GM21723 (cell line): ENCODE results near the gene SBF2.

Experiments used
- ATAC-seq: cut with Tn5 transposase; IDR thresholded peaks from one replicate; pipeline ENCODE4 v1.9.1; 2021; ENCODE audit warnings: mild to moderate bottlenecking, moderate library complexity; ENCODE audit not compliant: unreplicated experiment

SBF2 gene

DNA sequence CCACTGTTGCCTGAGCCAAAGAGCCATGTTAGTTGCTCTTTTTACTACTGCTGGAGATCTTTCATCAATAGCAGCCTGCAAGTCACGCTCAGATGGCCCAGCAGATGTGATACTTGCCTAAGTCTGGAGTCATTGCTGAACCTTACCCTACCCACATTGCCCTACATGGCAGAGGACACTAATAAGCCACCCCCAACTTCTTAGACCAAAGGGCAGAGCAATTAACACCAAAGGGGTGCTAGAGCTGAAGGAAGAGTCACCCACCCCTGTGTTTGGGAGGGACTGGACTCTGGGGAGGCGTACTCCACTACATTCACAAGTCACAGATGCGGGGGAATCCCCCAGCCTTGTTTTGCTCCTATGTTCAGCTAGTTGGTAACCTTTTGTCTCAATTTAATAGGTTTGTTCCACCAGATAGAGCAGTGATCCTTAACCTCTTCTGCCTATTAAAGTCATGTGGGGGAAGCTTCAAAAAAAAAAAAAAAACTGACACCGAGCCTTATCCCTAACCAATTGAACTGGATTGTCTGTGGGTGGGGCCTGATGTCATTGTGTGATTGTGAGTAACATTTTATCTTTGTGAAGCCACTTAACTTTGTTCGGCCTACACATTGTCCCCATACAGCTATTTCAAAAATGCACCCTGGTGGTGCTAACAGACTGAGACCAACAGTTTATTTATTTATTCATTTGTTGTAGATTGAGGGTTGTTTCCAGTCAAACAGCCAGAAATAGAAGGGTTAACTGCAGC lies 23.9 kb upstream of the SBF2 start:
- ATAC-seq, result peak; percentile 63

DNA sequence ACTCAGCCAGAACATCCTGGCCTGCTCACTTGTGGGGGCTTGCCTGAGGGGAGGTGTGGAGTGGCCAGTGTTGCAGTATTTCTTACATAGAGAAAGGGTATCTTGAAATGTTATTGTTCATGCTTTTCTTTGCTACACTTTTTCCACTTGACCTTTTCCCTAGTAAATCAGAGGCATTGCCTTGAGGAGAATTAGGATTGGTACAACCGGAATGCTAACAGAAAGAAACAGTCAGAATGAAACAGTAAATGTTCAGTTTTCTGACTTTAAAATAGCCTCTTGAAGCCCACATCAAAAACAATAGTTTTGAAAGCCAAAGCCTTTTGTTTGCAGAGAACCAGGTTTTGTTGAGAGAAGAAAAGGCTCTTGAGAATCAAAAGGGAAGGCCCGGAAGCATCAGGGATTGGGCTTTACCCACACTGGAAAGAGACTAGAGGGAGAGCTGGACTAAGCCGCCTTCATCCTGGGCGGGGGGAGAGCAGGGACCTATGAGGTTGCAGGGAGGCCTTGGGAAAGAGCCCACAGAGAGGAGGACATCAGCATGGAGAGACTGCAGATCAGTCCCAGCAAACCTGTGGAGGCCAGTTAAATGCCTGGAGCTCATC lies 23.2 kb upstream of the SBF2 start:
- ATAC-seq, result peak; percentile 32

DNA sequence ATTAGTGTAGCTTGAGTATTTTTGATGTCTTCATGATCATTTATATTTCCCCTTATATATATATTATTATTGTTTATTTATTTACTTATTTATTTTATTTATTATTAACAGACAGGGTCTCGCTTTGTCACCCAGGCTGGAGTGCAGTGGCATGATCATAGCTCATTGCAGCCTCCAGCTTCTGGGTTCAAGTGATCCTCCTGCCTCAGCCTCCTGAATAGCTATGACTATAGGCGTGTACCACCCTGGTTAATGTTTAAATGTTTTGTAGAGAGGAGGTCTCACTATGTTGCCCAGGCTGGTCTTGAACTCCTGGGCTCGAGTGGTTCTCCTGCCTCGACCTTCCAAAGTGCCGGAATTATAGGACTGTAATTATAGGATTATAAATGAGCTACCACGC lies 21.1 kb upstream of the SBF2 start:
- ATAC-seq, result no peak

DNA sequence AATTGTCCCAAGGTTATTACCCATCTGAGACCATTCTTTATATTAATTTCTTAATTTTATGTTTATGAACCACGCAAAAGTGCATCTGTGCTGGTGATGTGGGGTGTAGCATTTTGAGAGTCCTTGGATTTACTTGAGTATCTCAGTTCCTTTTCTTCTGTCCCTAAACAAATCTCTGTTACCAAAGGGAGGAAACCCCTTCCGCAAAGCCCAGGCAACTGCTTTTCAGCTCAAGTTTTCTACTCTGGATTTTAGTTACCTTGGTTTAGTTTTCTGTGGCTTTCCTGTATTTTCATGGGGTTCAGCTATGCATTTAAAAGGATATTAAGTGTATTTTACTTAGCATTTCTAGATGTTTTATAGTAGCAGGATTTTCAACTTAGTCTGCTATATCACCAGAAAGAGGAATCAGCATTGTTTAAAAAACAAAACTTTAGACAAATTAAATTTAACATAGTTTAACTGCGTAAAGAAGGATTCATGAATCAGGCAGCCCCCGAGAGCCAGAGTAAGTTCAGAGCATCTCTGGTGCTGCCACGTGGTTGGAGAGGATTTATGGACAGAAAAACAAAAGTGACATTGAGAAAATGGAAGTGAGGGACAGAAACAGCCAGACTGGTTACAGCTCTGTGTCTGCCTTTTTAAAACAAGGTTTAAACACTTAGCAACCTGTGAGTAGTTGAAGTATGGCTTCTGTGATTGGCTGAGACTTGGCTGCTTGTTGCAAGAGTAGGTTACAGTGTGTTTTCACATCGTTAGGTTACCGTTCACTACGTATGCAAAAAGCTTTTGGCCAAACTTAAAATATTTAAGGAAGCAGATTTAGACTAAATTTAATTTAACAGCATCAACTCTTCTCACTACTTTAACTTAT lies 20.4 kb upstream of the SBF2 start:
- ATAC-seq, result peak; percentile 68

DNA sequence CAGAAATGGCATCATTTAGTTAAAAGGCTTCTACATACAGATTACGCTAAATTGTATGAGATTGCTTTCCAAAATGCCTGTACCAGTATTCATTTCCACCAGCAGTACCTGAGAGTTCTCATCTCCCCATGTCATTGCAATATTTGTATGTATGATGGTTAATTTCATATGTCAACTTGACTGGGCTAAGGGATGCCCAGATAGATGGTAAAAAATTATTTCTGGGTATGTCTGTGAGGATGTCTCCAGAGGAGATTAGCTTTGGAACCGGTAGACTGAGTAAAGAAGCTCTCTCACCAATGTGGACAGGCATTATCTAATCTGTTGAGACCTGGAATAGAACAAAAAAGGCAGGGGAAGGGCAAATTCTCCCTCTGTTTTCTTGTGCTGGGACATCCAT lies 17.8 kb upstream of the SBF2 start:
- ATAC-seq, result no peak

GRCh38 chr11:10310301-10310841 lies 16.4 kb upstream of the SBF2 start:
- ATAC-seq, result no peak

DNA sequence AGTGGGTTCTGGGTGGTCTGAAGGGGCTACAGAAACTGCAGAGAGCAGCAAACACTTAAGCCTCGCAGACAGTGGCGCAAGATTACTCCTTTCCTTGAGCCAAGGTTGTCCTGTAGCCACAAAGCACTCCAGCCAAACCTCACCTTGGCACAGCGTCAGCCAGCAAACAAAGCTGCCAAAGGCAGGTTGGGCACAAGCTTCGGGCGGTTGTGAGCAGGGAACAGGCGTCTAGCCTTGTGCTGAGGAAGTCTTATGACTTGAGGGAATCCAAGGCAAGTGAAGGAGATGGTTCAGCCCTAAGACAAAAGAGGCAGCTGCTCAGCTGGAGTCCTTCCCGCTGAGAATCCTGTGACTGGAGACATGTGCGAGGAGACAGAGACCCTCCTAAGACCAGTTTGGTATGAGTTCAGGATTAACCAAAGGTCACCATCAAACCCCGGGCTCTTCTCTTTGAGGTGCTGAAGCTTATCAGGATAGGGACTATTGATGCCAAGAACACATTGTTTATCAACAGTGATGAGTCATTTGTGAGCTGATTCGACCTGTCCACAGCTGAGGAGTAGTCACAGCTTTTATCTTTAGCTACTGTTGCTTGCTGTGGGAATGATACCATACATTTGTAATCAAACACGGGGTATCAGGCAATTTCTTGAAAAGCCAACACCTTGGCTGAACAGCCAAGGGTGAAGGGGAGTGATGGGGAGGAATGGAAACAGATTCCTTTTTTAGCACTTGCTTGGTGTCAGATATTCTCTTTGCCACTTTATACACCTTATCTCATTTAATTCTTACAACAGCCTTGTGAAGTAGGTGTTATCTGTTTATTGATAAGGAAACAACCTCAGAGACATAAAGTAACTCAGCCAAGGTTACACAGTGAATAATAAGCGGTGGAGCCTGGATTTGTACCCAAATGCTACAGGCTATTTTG lies 15.4 kb upstream of the SBF2 start:
- ATAC-seq, result no peak

DNA sequence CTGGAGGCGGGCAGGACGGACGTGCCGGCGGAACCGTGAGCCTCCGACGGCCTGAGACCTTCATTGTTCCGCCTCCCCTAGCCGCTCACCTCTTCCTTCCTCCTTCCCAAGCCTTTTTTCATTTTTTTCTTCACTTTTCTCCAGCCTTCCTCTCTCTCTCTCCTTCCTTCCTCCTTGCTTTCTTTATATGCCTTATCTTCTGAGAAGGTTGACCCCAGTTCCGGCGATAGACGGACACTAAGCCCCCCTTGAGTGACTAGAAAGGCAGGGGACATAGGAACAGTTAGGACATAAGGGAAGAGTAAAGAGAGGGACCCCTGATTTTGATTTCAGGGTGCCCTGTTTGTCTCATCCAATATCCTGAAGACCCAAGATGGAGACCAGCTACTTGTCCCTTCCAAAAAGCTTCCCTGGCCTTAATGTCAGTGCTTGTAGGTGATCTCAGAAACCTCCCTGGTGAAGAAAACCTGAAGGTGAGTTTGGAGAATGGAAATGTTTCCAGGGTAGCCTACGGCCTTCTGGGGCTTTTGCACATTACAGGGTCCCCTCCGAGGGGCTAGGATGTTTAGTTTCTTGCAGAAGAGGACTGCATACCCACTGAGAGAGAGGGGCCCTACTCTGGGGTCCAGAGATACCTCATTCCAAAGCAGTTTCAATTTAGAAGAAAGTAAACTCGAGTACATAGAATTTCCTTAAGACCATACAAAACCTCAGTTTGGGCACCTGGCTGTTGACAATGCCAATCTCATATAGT lies 14.4 kb upstream of the SBF2 start:
- no peak for ATAC-seq

- ATAC-seq, result peak; percentile 56
Measured at GRCh38 chr11:10307400-10308200, 13.6 kb upstream of the SBF2 start.

- ATAC-seq, result no peak
Measured at GRCh38 chr11:10307022-10307399, 13.0 kb upstream of the SBF2 start.

GRCh38 chr11:10305964-10306918 lies 12.2 kb upstream of the SBF2 start:
- no peak for ATAC-seq

GRCh38 chr11:10305262-10305963 lies 11.4 kb upstream of the SBF2 start:
- no peak for ATAC-seq

GRCh38 chr11:10304495-10305261 lies 10.7 kb upstream of the SBF2 start, which contains the start of gene ADM:
ADM (plus strand) TSS chr11:10305073; CDS start chr11:10305701, 628 bp downstream.
- no peak for ATAC-seq

- ATAC-seq, result no peak
Measured at GRCh38 chr11:10303558-10304363, 9.7 kb upstream of the SBF2 start.

DNA sequence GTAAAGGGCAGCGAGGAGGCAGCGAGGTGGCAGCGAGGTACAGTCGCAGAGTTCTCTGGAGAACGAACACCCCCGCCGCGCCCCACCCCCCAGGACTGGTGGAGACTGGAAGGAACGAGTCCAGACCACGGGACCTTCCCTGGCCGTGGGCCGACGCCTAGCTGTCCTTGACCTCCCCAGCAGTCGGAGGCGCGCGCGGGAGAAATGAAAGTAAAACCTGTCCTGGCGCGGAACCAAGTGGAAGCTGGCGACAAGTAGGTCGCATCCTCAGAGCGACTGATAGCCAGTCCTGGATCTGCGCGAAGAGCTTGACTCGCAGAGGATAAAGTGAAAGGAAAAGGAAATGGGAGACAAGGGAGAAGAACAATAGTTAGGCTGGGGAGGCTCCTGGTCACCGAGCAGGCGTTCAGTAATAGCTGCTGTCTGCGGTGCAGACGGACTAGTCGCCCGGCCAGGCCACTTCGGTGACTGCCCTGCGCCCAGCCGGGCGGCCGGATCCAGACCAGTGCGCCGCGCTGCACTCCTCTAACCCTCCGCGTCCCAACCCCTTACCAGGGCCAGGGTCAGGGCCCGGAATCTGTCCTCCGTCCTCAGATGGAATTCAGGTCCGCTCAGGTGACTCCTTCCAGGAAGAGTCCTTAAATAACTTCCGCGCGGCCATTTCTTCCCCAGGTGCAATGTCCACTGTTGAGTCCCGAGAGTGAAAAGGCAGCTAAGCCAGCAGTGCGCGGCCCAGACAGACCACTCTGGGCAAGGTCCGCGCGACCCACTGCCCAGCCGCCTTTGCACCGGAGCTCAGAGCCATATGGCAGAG lies 8.9 kb upstream of the SBF2 start:
- ATAC-seq, result peak; percentile 21
